WTC11 (cell line): ENCODE data around the gene SDC1.

Source experiments
- ATF1 ChIP-seq: sonication (generic); formaldehyde crosslinking; IDR thresholded peaks from 2 replicates; pipeline ENCODE4 v1.8.1; 2023; ENCODE audit warnings: mild to moderate bottlenecking, moderate library complexity, missing genetic modification reagents
- ESRRA ChIP-seq: sonication (generic); formaldehyde crosslinking; IDR thresholded peaks from 2 replicates; pipeline ENCODE4 v1.8.1; 2022; ENCODE audit warnings: mild to moderate bottlenecking, missing genetic modification reagents, borderline replicate concordance
- FOXP1 ChIP-seq: sonication (generic); formaldehyde crosslinking; IDR thresholded peaks from 2 replicates; pipeline ENCODE4 v1.8.0; 2022; ENCODE audit warnings: missing genetic modification reagents, mild to moderate bottlenecking, moderate library complexity, borderline replicate concordance
- TP53 ChIP-seq: sonication (generic); formaldehyde crosslinking; IDR thresholded peaks from 2 replicates; pipeline ENCODE4 v1.8.1; 2023; ENCODE audit warnings: mild to moderate bottlenecking, missing genetic modification reagents
- ZBTB43 ChIP-seq: sonication (generic); formaldehyde crosslinking; IDR thresholded peaks from 2 replicates; pipeline ENCODE4 v1.8.1; 2023; ENCODE audit warnings: mild to moderate bottlenecking, missing genetic modification reagents
- ZNF416 ChIP-seq: fragments of 250-450 bp; sonication (Bioruptor Pico); IDR thresholded peaks from 2 replicates; pipeline ENCODE4 v1.9.0; 2021; ENCODE audit warnings: mild to moderate bottlenecking, inconsistent platforms
- TF ChIP-seq, protein P1 (sequence below): fragments of 200-600 bp; IDR thresholded peaks from 2 replicates; pipeline ENCODE4 v1.8.0; 2022; ENCODE audit warnings: antibody characterized with exemption
- TF ChIP-seq, protein P2 (sequence below): sonication (generic); formaldehyde crosslinking; conservative IDR thresholded peaks from 2 replicates; pipeline ENCODE4 v1.8.1; 2022; ENCODE audit warnings: mild to moderate bottlenecking, missing genetic modification reagents
- TF ChIP-seq, protein P3 (sequence below): sonication (generic); formaldehyde crosslinking; IDR thresholded peaks from 2 replicates; pipeline ENCODE4 v1.8.0; 2022; ENCODE audit warnings: missing genetic modification reagents
- TF ChIP-seq, protein P4 (sequence below): sonication (generic); formaldehyde crosslinking; IDR thresholded peaks from 2 replicates; pipeline ENCODE4 v1.8.0; 2022; ENCODE audit warnings: mild to moderate bottlenecking, missing genetic modification reagents

DNA sequence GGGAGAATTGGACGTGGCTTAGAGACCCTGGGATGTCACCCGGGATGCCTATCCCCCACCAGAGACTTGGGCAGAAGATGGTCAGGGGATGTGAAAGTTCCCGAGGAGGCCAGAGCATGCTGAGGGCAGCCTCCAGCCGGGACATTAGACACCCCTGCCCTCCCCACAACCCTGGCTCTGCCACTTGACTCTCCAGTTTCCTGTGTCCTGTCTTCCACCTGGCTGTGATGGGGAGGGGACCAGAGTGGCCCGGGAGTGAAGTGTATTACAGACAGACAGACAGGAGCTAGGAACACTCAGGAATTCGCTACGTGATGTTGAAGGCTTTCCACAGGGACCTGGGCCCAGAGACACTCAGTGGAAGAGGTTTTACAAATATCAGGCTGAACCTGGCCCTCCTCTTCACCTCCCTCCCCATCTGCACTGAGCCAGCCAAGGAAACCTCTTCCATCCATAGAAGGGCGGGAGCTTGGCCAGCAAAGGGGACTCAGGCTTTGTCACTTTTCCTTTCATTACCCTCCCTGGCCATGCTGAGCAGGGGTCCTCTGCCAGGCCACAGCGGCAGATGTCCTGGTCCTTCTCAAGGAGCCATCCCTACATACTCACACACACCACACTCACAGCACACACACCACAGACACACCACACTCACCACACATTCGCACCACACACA is 60.7 kb downstream of the SDC1 start:
- TF ChIP-seq ESRRA (CRISPR knock-in tag) (no peak), ATF1 (CRISPR knock-in tag) (no peak), TP53 (no peak), FOXP1 (CRISPR knock-in tag) (no peak), ZBTB43 (CRISPR knock-in tag) (no peak), ZNF416 (CRISPR knock-in tag) (no peak)
- TF ChIP-seq, protein P1, sequence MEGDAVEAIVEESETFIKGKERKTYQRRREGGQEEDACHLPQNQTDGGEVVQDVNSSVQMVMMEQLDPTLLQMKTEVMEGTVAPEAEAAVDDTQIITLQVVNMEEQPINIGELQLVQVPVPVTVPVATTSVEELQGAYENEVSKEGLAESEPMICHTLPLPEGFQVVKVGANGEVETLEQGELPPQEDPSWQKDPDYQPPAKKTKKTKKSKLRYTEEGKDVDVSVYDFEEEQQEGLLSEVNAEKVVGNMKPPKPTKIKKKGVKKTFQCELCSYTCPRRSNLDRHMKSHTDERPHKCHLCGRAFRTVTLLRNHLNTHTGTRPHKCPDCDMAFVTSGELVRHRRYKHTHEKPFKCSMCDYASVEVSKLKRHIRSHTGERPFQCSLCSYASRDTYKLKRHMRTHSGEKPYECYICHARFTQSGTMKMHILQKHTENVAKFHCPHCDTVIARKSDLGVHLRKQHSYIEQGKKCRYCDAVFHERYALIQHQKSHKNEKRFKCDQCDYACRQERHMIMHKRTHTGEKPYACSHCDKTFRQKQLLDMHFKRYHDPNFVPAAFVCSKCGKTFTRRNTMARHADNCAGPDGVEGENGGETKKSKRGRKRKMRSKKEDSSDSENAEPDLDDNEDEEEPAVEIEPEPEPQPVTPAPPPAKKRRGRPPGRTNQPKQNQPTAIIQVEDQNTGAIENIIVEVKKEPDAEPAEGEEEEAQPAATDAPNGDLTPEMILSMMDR = no peak
- TF ChIP-seq, protein P2, sequence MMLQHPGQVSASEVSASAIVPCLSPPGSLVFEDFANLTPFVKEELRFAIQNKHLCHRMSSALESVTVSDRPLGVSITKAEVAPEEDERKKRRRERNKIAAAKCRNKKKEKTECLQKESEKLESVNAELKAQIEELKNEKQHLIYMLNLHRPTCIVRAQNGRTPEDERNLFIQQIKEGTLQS = no peak
- TF ChIP-seq, protein P3, sequence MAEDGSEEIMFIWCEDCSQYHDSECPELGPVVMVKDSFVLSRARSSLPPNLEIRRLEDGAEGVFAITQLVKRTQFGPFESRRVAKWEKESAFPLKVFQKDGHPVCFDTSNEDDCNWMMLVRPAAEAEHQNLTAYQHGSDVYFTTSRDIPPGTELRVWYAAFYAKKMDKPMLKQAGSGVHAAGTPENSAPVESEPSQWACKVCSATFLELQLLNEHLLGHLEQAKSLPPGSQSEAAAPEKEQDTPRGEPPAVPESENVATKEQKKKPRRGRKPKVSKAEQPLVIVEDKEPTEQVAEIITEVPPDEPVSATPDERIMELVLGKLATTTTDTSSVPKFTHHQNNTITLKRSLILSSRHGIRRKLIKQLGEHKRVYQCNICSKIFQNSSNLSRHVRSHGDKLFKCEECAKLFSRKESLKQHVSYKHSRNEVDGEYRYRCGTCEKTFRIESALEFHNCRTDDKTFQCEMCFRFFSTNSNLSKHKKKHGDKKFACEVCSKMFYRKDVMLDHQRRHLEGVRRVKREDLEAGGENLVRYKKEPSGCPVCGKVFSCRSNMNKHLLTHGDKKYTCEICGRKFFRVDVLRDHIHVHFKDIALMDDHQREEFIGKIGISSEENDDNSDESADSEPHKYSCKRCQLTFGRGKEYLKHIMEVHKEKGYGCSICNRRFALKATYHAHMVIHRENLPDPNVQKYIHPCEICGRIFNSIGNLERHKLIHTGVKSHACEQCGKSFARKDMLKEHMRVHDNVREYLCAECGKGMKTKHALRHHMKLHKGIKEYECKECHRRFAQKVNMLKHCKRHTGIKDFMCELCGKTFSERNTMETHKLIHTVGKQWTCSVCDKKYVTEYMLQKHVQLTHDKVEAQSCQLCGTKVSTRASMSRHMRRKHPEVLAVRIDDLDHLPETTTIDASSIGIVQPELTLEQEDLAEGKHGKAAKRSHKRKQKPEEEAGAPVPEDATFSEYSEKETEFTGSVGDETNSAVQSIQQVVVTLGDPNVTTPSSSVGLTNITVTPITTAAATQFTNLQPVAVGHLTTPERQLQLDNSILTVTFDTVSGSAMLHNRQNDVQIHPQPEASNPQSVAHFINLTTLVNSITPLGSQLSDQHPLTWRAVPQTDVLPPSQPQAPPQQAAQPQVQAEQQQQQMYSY (CRISPR knock-in tag) = no peak
- TF ChIP-seq, protein P4, sequence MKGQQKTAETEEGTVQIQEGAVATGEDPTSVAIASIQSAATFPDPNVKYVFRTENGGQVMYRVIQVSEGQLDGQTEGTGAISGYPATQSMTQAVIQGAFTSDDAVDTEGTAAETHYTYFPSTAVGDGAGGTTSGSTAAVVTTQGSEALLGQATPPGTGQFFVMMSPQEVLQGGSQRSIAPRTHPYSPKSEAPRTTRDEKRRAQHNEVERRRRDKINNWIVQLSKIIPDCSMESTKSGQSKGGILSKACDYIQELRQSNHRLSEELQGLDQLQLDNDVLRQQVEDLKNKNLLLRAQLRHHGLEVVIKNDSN (CRISPR knock-in tag) = no peak
